HG03280 (cell line): Measurements from ENCODE around the gene FAM20B.
"Not testable (repeated sequence)": the region's sequence is repeated elsewhere in the genome, so short reads cannot be mapped to it uniquely, and the experiment has no call there.

ENCODE experiments used
- ATAC-seq: cut with Tn5 transposase; IDR thresholded peaks from one replicate; pipeline ENCODE4 v1.9.1; 2021; ENCODE audit warnings: mild to moderate bottlenecking, moderate library complexity; ENCODE audit not compliant: unreplicated experiment

Gene FAM20B

GRCh38 chr1:179023946-179024650, 1.6 kb upstream of the FAM20B start:
- ATAC-seq, result no peak

GRCh38 chr1:179025975-179026812, 500 bp downstream of the FAM20B start:
- peak; percentile 76 for ATAC-seq

- no peak for ATAC-seq
These were observed 1.3 kb downstream of the FAM20B start for GRCh38 chr1:179026813-179027669.

- no peak for ATAC-seq
These were observed 3.6 kb downstream of the FAM20B start for GRCh38 chr1:179029321-179029759.

GRCh38 chr1:179030130-179030529, 4.4 kb downstream of the FAM20B start:
- no peak for ATAC-seq

DNA sequence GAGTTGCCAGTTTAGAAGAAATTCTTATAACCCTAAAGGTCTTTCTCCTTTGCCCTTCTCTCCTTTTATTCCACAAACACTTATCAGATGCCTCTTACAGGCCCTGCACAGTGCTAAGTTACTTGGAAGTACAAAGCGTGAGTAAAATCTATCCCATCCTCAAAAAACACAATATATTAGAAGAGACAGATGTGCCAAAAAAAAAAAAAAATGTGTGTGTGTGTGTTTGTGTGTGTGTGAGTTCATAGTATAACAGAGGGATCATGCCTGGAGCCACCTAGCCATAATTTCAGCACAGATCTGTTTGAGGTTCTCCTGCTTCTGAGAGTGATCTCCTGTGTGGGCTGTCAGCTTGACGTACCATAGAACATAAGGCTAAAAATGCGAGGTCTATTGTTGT, 5.0 kb downstream of the FAM20B start:
- no peak for ATAC-seq

DNA sequence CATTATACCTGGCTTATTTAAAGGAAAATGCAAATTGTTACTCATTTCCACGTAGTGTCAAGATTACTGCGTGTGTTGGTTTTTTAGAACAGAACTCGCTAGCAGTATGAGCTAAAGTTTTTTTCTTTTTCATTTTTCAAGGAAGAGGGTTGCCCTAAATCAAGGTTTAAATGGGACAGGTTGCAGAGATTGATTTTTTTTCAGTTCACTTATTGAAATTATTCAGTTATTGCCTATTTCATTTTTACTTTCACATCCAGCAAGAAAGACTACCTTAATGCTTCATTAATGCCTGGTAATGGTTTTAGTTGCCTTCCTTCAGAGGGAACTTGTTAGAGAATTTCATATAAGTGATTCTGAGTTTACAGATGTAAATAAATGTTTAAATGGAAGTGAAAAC, 5.6 kb downstream of the FAM20B start:
- no peak for ATAC-seq

DNA sequence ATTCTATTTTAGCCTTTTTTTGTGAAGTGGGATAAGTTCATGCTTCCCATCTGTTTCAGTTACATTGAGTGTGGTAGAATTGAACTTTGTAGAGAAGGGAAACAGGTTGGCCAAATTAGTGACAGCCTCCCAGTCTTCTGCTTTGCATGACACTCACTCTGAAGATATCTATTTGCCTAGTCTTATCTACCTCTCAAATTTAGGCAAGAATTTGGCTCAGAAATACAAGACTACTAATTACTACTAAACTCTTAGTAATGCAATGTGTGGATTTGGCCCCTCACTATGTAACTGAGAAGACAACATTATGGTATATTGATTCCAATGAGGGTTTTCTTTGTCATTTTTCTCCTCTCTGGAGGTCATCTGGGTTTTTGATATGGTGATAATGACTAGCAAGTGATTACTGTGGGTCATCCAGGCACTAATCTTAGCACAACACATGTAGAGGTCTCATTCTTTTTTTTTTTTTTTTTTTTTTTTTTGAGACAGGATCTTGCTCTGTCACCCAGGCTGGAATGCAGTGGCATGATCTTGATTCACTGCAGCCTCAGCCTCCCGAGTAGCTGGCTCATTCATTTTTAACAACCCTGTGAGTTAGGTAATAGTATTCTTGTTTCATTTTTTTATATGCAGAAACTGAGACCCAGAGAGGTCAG, 6.3 kb downstream of the FAM20B start:
- ATAC-seq, result no peak

DNA sequence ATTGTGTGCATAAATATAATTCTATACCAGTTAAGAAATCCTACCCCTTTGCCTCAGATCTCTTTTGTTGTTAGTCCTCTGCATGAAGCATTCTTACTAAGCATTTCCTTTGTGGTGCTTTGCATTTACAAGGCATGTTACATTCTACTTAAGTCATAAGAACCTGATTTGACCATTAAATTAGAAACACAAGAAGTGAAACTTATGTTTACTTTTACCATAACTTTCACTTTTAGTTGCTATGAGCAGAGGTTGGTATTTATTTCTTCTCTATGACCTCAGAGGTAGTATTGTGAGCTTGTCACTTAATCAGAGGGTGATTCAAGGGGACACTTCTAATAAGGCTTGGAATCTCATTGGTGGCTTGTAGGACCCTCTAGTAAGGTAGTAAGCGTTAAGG, 9.0 kb downstream of the FAM20B start:
- ATAC-seq, result peak; percentile 80

DNA sequence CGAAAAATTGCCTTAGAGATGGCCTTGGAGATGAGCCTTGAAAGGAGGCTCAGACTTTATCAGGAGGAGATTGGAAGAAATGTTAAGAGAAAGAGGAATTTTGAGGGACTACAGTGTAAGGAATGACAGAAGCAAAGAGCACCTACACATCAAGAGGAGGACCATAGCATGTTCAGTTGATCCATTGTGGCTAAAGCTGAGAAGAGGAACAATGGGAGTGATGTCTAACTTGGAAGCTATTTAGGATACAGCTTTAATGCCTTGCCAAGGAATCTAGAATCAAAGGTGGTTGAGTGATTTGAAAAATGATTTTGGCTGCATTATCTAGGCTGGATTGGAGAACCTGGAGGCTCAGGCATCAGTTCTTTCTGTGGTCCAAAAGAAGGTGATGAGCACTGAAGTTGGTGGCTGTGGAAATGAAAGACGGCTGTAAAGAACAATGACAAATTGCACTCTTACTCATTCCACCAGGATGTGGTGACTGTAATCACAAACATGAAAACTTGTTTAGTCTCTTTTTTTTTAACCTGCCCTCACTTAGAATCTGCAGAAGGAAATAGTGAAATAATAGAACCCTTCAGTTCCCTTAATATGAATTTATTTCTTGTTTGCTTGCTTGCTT, 11.3 kb downstream of the FAM20B start:
- no peak for ATAC-seq

DNA sequence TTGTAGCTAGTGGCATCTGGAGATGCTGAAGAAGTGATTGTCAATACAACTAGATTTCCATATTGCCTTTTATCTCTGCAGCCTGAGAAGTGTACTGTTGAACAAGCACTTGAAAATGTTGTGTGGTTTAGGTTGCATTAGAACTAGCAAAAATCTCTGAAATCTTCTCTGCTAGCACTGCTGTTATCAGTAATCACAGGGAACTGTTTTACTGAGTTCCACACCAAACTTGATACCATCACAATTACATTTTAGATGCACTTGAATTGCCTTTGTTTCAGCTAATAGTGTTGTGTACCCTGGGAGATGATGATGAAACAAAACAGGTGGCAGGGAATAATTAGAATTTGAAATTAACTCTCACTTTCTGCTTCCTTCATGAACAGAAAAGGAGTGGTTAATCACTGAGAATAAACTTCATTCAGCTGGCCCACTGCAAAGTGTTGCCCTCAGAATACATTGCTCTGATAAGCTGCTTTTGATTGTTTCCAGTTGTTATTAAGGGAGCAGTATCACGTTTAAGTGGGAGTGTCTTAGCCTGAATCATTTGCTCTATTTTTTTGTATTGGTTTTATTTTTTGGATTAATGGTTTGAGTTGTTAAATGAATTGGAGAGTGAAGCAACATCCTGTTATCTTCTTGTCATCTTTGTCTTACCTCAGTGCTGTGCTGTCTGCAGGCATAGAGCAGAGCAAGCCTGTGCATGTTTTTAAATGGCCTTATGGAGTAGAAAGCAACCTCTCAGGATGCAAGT, 13.0 kb downstream of the FAM20B start:
- ATAC-seq, result no peak

GRCh38 chr1:179039502-179040174, 13.9 kb downstream of the FAM20B start:
- not testable (repeated sequence) for ATAC-seq

GRCh38 chr1:179040175-179040551, 14.5 kb downstream of the FAM20B start:
- ATAC-seq, result not testable (repeated sequence)

DNA sequence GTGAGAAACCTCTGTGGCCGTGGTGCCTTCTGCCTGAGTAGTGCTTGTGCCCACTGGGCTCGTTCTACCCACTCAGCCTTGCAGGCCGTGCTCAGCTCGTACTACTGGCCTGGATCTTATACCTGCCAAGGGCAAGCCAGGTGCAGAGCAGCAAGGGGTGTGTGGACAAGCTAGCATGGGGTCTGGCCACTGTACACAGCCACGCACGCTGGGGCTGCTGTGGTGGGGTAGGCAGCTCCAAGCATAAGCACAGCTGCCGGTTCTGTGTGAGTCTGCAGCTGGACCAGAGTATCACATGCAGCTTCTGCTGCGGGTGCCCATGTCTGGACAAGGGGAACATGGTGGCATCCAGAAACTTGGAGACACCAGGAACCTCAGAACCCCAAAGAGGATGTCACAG, 16.4 kb downstream of the FAM20B start:
- ATAC-seq, result no peak

- ATAC-seq, result no peak
These were observed 17.0 kb downstream of the FAM20B start for GRCh38 chr1:179042700-179043099.

DNA sequence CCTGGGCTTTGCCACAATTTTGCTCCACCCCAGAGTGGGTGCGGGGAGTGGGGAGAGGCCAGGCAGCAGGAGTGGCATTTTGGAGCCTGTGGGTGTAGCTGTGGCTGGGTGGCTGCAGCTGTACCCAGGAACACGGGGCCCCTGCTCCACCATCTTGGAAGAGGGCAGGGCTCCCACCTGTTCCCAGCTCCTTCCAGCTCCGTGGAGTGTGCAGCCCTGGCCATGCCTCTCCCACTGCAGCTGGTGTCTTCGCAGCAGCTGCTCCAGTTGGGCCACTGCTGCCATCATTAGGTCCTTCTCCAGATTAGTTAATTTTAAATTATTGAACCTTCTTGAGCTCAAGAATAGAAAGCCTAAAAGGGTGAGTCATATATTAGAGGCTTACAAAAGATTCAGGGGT, 17.6 kb downstream of the FAM20B start:
- ATAC-seq, result no peak

GRCh38 chr1:179043907-179044306, 18.2 kb downstream of the FAM20B start:
- ATAC-seq, result no peak

DNA sequence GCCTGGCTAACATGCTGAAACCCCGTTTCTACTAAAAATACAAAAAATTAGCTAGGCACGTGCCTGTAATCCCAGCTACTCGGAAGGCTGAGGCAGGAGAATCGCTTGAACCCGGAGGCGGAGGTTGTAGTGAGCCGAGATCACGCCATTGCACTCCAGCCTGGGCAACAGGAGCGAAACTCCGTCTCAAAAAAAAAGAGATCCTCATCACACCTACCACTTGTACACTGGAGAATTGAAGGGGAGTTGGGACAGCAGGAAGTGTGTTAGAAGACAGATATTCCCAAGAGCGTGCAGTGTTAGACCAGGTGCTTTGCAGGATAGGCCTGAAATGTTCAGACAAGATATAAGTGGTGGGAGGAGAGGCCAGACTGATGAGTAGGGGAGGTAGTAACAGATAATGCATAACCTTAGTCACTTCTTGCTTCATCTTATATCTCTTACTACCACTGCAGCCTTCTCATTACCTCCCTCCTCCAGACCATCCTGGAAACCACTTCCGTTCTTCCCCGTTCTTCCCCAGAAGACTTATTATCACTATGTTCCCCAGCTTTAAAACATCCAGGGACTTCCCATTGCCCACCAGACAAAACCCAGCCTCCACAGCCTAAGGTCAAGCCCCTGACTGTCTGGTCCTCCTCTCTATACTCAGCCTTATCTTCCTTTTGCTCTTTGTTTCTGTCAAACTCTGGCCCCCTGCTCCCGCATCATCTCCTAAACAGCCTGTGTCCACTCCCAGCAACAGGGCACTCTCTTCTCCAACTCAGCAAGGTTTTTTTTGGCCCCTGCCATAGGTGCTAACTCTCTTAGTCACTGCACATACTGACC, 21.3 kb downstream of the FAM20B start:
- ATAC-seq, result no peak
